Breast epithelium (tissue), 3 donors: Measurements from ENCODE around the gene ARHGAP15.

ENCODE experiments used
- CTCF ChIP-seq, 3 donors: fragments of 450-650 bp; IDR thresholded peaks; one replicate each; pipeline ENCODE4 v1.5.1; 2016 to 2017; ENCODE audit warnings: antibody characterized with exemption in 3 of 3, mild to moderate bottlenecking in 3 of 3, moderate library complexity in 3 of 3
- POLR2A ChIP-seq: fragments of 450-650 bp; IDR thresholded peaks from one replicate; pipeline ENCODE4 v1.6.1; 2016; ENCODE audit warnings: antibody characterized with exemption, mild to moderate bottlenecking, moderate library complexity
- POLR2AphosphoS5 ChIP-seq, 3 donors: sonication (generic); formaldehyde crosslinking; IDR thresholded peaks; one replicate each; pipeline ENCODE4 v1.6.1; 2017; ENCODE audit warnings: antibody characterized with exemption in 3 of 3

DNA sequence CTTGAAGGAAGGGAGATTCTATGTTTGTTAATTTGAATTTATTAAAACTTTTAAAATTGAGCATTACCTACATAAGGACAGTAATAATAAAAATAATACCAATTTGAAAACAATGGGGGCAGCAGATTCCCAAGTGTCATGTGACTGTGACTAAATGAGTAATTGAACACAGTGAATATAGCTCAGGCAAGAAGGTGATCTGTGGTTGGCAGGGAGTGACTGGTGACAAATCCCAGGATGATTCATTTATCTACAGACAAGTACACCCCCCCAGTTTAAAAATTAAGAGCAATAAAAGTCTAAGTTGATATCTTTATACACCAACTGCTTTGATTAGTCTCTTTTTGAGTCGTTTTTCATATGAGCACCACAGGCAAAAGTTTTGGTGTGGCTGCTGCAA is 299.5 kb downstream of the ARHGAP15 start:
- TF ChIP-seq POLR2A (no peak), CTCF (IDR thresholded peaks at IDR 0.05) (no peak), POLR2AphosphoS5 (IDR thresholded peaks at IDR 0.05) (no peak)
